MCF 10A (cell line): ENCODE data around the gene ASB1. TPM values are rescaled to one million over a fixed set of nuclear protein-coding genes. Genes with fewer than 3 reads are reported as not detected.

Experiments used
- BruUV-seq: library from RNA; stranded (reverse); fragments of 400-500 nt; replicated peaks from 2 replicates; lab custom pipeline; 2021; lab: Mats Ljungman, UMichigan
- CTCF ChIA-PET: fragments of 300-600 bp; sonication (Branson Sonifier 250); formaldehyde crosslinking; extraction: SDS; loops from one replicate; lab custom pipeline; 2021; ENCODE audit warnings: antibody characterized with exemption, inconsistent platforms; lab: Yijun Ruan, JAX
- POLR2A ChIA-PET: fragments of 300-600, 350-650 bp; sonication (Branson Sonifier 250); formaldehyde crosslinking; extraction: SDS; loops from one replicate; lab custom pipeline; 2020; ENCODE audit warnings: antibody characterized with exemption, inconsistent platforms; lab: Yijun Ruan, JAX
- DNase-seq: peaks from one replicate; pipeline ENCODE4 v3.0.0-alpha.2; 2018; ENCODE audit not compliant: unreplicated experiment
- H3K27ac Mint-ChIP-seq: one replicate; pipeline ENCODE4 v1.8.0; 2022; ENCODE audit warnings: mild to moderate bottlenecking, low read depth, mixed read lengths; ENCODE audit not compliant: unreplicated experiment
- H3K27me3 Mint-ChIP-seq: one replicate; pipeline ENCODE4 v1.8.0; 2022; ENCODE audit warnings: mixed read lengths; ENCODE audit not compliant: insufficient read depth, unreplicated experiment
- H3K36me3 Mint-ChIP-seq: one replicate; pipeline ENCODE4 v1.8.0; 2022; ENCODE audit warnings: mild to moderate bottlenecking, moderate library complexity, mixed read lengths; ENCODE audit not compliant: insufficient read depth, unreplicated experiment
- H3K4me1 Mint-ChIP-seq: one replicate; pipeline ENCODE4 v1.8.0; 2022; ENCODE audit warnings: mixed read lengths; ENCODE audit not compliant: insufficient read depth, unreplicated experiment
- H3K4me3 Mint-ChIP-seq: one replicate; pipeline ENCODE4 v1.8.0; 2022; ENCODE audit warnings: mild to moderate bottlenecking, moderate library complexity, mixed read lengths; ENCODE audit not compliant: unreplicated experiment
- H3K9me3 Mint-ChIP-seq: one replicate; pipeline ENCODE4 v1.8.0; 2022; ENCODE audit warnings: mixed read lengths; ENCODE audit not compliant: unreplicated experiment
- intact Hi-C: fragments of 100-400 bp; cut with micrococcal nuclease; formaldehyde crosslinking; loops from 2 replicates; pipeline ENCODE4 v1.14.1; 2022
- total RNA-seq: library from RNA; stranded (reverse); gene quantifications from 2 replicates; pipeline ENCODE4 v1.2.3, GENCODE V29; 2022
- TF ChIP-seq, protein P1 (sequence below): fragments of 200-600 bp; IDR thresholded peaks from one replicate; pipeline ENCODE4 v1.8.0; 2022; ENCODE audit warnings: antibody characterized with exemption, mild to moderate bottlenecking; ENCODE audit not compliant: unreplicated experiment

Gene ASB1
- total RNA-seq, 1 experiment from 2014 or later = 104 TPM

DNA sequence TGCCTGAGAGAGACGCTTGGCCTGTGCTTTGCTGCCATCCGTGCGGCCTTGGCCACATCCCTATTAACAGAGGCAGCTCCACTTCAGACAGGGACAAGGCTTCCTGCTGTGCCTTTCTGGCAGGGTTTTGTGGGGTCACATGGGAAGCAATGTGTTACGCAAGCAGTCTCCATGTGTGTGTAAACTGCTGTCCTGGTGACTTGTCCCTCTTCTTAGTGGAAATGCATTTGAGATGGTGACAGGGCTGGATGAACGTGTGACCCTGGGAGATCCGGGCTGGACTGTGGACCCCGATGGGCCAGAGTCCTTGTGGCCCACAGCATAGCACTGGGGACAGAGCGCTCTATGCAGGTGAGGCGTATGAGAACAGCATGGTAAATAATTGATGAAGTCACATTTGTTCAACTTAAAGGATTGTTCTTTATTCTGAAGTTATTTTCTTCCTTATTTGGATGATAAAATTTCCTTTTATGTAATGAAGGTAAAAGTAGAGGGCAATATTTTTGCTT, 23.2 kb downstream of the ASB1 start:
- BruUV-seq = no TSS peak
- ChIA-PET CTCF (no interaction called here), POLR2A (no interaction called here)
- Mint-ChIP-seq H3K36me3 (peaks cover 59% of the 10 kb centered on the region), H3K4me1 (no peaks in the 10 kb centered on the region), H3K27me3 (no peaks in the 10 kb centered on the region), H3K27ac (no peak overlapping the region), H3K9me3 (no peaks in the 10 kb centered on the region), H3K4me3 (no peak overlapping the region)
- intact Hi-C loops = no loop called here
- TF ChIP-seq, protein P1, sequence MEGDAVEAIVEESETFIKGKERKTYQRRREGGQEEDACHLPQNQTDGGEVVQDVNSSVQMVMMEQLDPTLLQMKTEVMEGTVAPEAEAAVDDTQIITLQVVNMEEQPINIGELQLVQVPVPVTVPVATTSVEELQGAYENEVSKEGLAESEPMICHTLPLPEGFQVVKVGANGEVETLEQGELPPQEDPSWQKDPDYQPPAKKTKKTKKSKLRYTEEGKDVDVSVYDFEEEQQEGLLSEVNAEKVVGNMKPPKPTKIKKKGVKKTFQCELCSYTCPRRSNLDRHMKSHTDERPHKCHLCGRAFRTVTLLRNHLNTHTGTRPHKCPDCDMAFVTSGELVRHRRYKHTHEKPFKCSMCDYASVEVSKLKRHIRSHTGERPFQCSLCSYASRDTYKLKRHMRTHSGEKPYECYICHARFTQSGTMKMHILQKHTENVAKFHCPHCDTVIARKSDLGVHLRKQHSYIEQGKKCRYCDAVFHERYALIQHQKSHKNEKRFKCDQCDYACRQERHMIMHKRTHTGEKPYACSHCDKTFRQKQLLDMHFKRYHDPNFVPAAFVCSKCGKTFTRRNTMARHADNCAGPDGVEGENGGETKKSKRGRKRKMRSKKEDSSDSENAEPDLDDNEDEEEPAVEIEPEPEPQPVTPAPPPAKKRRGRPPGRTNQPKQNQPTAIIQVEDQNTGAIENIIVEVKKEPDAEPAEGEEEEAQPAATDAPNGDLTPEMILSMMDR = no peak
- peak; percentile 45 for DNase-seq

GRCh38 chr2:238450440-238450861, 23.7 kb downstream of the ASB1 start:
- BruUV-seq = no TSS peak
- H3K4me3 Mint-ChIP-seq = no peak overlapping the region
- POLR2A ChIA-PET = no interaction called here

DNA sequence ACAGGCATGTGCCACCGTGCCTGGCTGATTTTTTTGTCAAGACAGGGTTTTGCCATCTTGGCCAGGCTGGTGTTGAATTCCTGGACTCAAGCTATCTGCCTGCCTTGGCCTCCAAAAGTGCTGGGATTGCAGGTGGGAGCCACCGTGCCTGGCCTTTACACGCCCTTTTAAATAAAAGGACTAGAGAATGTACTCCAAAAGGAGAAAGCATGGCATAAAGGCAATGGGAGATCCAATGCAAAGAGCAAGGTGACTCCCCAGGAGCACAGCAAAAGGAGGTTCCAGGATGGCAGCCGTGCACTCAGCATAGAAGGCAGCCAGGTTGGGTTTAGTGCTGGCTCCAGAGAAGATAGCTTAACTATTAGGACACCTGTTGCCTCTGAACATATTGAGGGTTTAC, 27.1 kb downstream of the ASB1 start:
- peaks cover 25% of the 10 kb centered on the region for H3K36me3 Mint-ChIP-seq
- TF ChIP-seq, protein P1 = no peak
- ChIA-PET POLR2A (interaction anchor here (1.3 kb wide), 1 partner anchor 16 kb away, joined by 3 read pairs; no protein-coding TSS in a partner anchor), CTCF (interaction anchor here (0.6 to 0.9 kb wide), 2 partner anchors 18 to 331 kb away, joined by 3 read pairs; no protein-coding TSS in a partner anchor)
- H3K4me1 Mint-ChIP-seq = peaks cover 7% of the 10 kb centered on the region
- BruUV-seq = no TSS peak
- intact Hi-C loops = no loop called here
- H3K4me3 Mint-ChIP-seq = no peak overlapping the region
- H3K9me3 Mint-ChIP-seq = no peaks in the 10 kb centered on the region
- no peak for DNase-seq
- no peaks in the 10 kb centered on the region for H3K27me3 Mint-ChIP-seq
- no peak overlapping the region for H3K27ac Mint-ChIP-seq

More at GRCh38 chr2:238450440-238450861, 23.7 kb downstream of the ASB1 start:
- H3K9me3 Mint-ChIP-seq = no peaks in the 10 kb centered on the region
- no peaks in the 10 kb centered on the region for H3K4me1 Mint-ChIP-seq
- intact Hi-C loops = no loop called here
- CTCF ChIA-PET = no interaction called here
- H3K36me3 Mint-ChIP-seq = peaks cover 55% of the 10 kb centered on the region
- H3K27ac Mint-ChIP-seq = no peak overlapping the region
- TF ChIP-seq, protein P1 = no peak
- DNase-seq = no peak
- H3K27me3 Mint-ChIP-seq = no peaks in the 10 kb centered on the region

- CTCF ChIA-PET = interaction anchor here (0.7 kb wide), 1 partner anchor 87 kb away, joined by 3 read pairs; no protein-coding TSS in a partner anchor
- H3K36me3 Mint-ChIP-seq = peaks cover 13% of the 10 kb centered on the region
- POLR2A ChIA-PET = no interaction called here
- TF ChIP-seq, protein P1 = no peak
- DNase-seq = no peak
- H3K9me3 Mint-ChIP-seq = no peaks in the 10 kb centered on the region
- TSS peak; percentile 2 for BruUV-seq
- no peak overlapping the region for H3K27ac Mint-ChIP-seq
- intact Hi-C loops = no loop called here
- no peaks in the 10 kb centered on the region for H3K27me3 Mint-ChIP-seq
- H3K4me3 Mint-ChIP-seq = no peak overlapping the region
- peaks cover 7% of the 10 kb centered on the region for H3K4me1 Mint-ChIP-seq
Observed at GRCh38 chr2:238456449-238456848, 29.7 kb downstream of the ASB1 start.
